ENCODE results near the gene C2orf80. TPM values are rescaled to one million over a fixed set of nuclear protein-coding genes. Genes with fewer than 3 reads are reported as not detected.
A peak's percentile ranks its signal among the peaks of the same experiment; 100 is the strongest.

The C2orf80 gene
- total RNA-seq, 1 experiment from 2014 or later, result not detected

- no peaks in the 10 kb centered on the region for H3F3A ChIP-seq (ENCODE audit: insufficient read depth, low read depth)
- POLR2A ChIA-PET (ENCODE audit: unreplicated experiment), result no interaction called here
- H3K4me3 ChIP-seq, result no peak overlapping the region
- H2AFZ ChIP-seq, result no peak overlapping the region
- intact Hi-C loops (cut with micrococcal nuclease; ENCODE audit: unreplicated experiment), result no loop called here
- no peaks in the 10 kb centered on the region for H4K20me1 ChIP-seq (ENCODE audit: insufficient read depth)
- no peaks in the 10 kb centered on the region for H3K36me3 ChIP-seq (ENCODE audit: low read depth)
- no peak overlapping the region for H3K4me2 ChIP-seq
- DNase-seq, result no peak
- CTCF ChIA-PET, result no interaction called here
- no peaks in the 10 kb centered on the region for H3K27me3 ChIP-seq (ENCODE audit: insufficient read depth, low read depth)
- no peak for TF ChIP-seq CTCF (conservative IDR thresholded peaks at IDR 0.05)
- no peak for TF ChIP-seq EZH2 (IDR thresholded peaks at IDR 0.05; ENCODE audit: low read depth)
- no peak overlapping the region for H3K27ac ChIP-seq
- H3K9me2 ChIP-seq (ENCODE audit: insufficient read depth), result no peaks in the 10 kb centered on the region
- BruUV-seq (replicated peaks), result no TSS peak
- H3K4me1 ChIP-seq (replicated peaks; ENCODE audit: insufficient read depth), result peaks cover 12% of the 10 kb centered on the region
- no peaks in the 10 kb centered on the region for H3K79me2 ChIP-seq (ENCODE audit: low read depth)
- H3K9me3 ChIP-seq (ENCODE audit: insufficient read depth, low read depth), result no peaks in the 10 kb centered on the region
Measured at GRCh38 chr2:208183526-208183925, 6.3 kb downstream of the C2orf80 start.

GRCh38 chr2:208182835-208183234 is 7.0 kb downstream of the C2orf80 start:
- Histone ChIP-seq H3K79me2 (ENCODE audit: low read depth) (no peaks in the 10 kb centered on the region), H3K27ac (no peak overlapping the region), H3K9me3 (ENCODE audit: insufficient read depth, low read depth) (no peaks in the 10 kb centered on the region), H3K27me3 (ENCODE audit: insufficient read depth, low read depth) (no peaks in the 10 kb centered on the region), H3K4me2 (no peak overlapping the region), H3K36me3 (ENCODE audit: low read depth) (no peaks in the 10 kb centered on the region), H3F3A (ENCODE audit: insufficient read depth, low read depth) (no peaks in the 10 kb centered on the region), H3K4me1 (replicated peaks; ENCODE audit: insufficient read depth) (peaks cover 12% of the 10 kb centered on the region), H2AFZ (no peak overlapping the region), H4K20me1 (ENCODE audit: insufficient read depth) (no peaks in the 10 kb centered on the region), H3K9me2 (ENCODE audit: insufficient read depth) (no peaks in the 10 kb centered on the region), H3K4me3 (no peak overlapping the region)
- intact Hi-C loops (cut with micrococcal nuclease; ENCODE audit: unreplicated experiment), result no loop called here
- ChIA-PET CTCF (no interaction called here), POLR2A (ENCODE audit: unreplicated experiment) (no interaction called here)
- TF ChIP-seq EZH2 (IDR thresholded peaks at IDR 0.05; ENCODE audit: low read depth), result no peak
- TF ChIP-seq CTCF (conservative IDR thresholded peaks at IDR 0.05), result no peak
- no peak for DNase-seq
- BruUV-seq (replicated peaks), result no TSS peak

GRCh38 chr2:208179028-208179609 is 10.7 kb downstream of the C2orf80 start:
- Histone ChIP-seq H3K79me2 (ENCODE audit: low read depth) (no peaks in the 10 kb centered on the region), H3K4me3 (no peak overlapping the region), H3K9me2 (ENCODE audit: insufficient read depth) (no peaks in the 10 kb centered on the region), H3K27ac (no peak overlapping the region), H3K27me3 (ENCODE audit: insufficient read depth, low read depth) (no peaks in the 10 kb centered on the region), H3K4me2 (peak overlapping the region; percentile 28; the same call in 1 of the 2 replicates), H3F3A (ENCODE audit: insufficient read depth, low read depth) (0 out of 2 replicates have a peak, but pooled peaks cover 6% of the 10 kb centered on the region), H3K9me3 (ENCODE audit: insufficient read depth, low read depth) (no peaks in the 10 kb centered on the region), H4K20me1 (ENCODE audit: insufficient read depth) (no peaks in the 10 kb centered on the region), H2AFZ (no peak overlapping the region), H3K4me1 (replicated peaks; ENCODE audit: insufficient read depth) (peaks cover 17% of the 10 kb centered on the region), H3K36me3 (ENCODE audit: low read depth) (no peaks in the 10 kb centered on the region)
- intact Hi-C loops (cut with micrococcal nuclease; ENCODE audit: unreplicated experiment), result no loop called here
- peak; percentile 48 to 62 for DNase-seq
- no peak for TF ChIP-seq EZH2 (IDR thresholded peaks at IDR 0.05; ENCODE audit: low read depth)
- TF ChIP-seq CTCF (conservative IDR thresholded peaks at IDR 0.05), result no peak
- ChIA-PET CTCF (no interaction called here), POLR2A (ENCODE audit: unreplicated experiment) (no interaction called here)
- BruUV-seq (replicated peaks), result no TSS peak

Measured in PC-9 (cell line).